Measurements from ENCODE around the gene ARHGEF38.

The ARHGEF38 gene

DNA sequence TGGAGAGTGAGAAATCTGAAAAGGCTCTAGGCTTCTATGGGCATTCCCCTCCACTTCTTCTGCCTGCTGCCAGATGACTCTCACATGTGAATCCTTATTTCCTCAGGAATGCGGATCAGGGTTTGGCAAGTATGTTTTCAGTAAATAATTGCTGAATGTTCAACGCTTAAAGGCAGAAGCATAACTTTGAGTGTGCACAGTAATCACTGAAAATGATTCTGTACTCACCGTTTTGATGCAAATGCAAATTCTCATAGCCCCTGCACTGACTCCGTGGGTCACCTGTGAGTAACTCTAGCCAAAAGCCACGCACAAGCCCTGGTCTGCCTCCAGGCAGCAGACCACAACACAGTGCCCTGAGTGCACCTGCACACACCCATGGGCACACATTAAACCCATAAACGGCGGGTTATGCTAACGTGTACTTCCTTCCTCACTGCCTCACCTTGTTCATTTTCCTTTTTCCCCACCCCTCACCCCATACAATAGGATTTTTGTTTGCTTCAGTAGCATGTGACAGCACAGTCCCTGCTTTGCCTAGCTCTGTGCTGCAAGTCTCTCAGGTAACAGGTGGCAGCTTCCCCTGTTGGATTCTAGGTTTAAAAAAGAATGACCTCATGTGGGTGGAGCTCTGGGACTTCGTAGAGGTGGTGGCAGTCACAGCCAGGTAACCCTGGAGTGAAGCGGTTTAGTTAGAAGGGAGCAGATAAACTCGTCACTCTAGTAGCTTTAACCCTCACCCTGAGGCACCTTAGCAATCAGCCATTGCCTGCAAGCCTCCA lies at the start of gene ARHGEF38:
Gene ARHGEF38, plus strand, starts transcription at position 656 of the 782 bp plus-strand sequence. CDS start 146 bp downstream, outside the sequence.
- peak; percentile 94 for DNase-seq

GRCh38 chr4:105503484-105503883 lies 48.9 kb upstream of the ARHGEF38 start:
- no peak for DNase-seq

DNA sequence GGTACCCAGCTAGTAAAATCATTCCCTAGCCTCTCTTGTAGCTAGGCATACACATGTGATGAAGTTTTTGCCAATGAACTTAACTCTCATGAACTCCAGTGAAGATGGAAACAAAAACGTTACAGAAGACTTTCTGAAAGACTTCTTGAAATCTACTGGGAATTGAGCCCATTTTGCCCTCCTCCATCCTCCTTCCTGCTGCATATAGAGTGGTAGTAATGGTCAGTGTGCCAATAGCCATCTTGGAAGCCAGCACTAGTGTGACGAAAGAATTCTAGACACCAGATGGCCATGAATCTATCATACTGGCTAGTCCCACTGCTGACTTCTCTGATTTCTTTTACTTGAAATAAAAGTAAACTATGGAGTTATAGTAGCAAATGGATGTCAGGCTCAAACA lies 47.7 kb upstream of the ARHGEF38 start:
- peak; percentile 89 for DNase-seq

DNA sequence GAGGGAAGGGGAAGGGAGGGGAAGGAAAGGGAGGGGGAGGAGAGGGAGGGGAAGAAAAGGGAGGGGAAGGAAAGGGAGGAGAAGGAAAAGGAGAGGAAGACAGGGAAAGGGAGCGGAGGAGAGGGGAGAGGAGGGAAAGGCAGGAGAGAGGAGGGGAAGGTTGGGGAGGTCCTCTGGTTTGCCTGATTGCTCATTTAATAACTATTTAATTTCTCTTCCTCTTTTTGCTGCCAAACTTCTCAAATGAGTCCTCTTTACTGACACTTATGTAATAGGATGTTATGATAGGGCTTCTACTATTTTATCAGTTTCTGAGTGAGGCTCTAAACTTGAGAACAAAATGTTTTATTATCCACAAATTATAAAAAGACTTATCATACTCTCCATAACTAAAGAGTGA lies 43.1 kb upstream of the ARHGEF38 start:
- no peak for DNase-seq

DNA sequence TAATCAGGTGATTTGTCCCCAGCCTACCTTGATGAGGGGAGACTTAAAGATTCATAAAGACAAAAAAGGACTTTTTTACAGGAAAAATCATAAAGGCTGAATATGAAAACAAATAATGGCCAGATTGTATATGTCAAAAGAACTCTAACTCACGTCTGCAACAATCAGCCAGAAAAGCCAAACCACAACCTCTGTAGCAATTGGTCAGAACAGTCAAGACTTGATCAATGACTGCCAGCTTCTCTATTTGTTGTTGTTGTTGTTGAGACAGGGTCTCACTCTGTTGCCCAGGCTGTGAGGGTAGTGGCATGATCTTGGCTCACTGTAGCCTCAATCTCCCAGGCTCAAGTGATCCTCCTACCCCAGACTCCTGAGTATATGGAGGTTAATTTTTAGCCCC lies 42.7 kb upstream of the ARHGEF38 start:
- DNase-seq = no peak

- peak; percentile 71 for DNase-seq
These were observed 42.2 kb upstream of the ARHGEF38 start for GRCh38 chr4:105510245-105510644.

DNA sequence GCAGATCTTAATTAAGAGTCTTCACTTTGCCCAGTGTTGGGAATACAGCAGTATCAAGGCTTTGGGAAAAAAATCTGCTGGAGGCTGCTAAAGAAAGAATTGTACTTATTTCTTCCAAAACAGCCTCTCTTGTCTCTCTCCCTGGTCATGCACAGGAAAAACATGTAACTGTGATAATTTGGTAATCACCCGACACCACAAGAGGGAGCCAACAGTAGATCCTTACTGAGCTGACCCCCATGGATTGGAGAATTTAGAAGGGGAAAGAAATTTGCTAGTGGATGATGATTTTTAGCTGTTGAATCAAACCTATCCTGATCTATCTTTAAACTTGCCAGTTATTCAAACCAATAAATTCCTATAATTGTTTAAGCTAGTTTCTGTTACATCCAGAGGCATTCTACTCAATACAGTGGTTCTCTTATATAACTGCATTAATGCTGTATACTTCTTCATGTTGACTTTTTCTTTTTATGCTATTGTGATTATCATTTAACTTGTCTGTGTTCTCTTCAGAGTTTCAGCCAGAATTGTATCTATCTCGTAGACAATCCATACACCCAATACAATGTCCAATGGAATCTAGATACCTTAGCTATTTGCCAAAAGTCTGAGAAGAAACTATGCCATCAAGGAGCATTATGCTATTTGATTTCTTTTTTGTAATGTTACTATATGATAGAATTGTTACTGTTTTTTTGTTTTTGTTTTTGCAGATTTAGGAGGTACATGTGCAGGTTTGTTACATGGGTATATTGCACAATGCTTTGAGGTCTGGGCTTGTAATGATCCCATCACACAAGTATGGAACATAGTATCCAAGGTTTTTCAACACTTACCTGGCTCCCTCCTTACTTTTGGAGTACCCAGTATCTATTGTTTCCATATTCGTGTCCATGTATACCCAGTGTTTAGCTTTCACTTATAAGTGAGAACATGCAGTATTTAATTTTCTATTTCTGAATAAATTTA lies 31.3 kb upstream of the ARHGEF38 start:
- peak; percentile 72 for DNase-seq

- no peak for DNase-seq
These were observed 25.8 kb upstream of the ARHGEF38 start for GRCh38 chr4:105526656-105527055.

- no peak for DNase-seq
These were observed 25.3 kb upstream of the ARHGEF38 start for GRCh38 chr4:105527081-105527480.

DNA sequence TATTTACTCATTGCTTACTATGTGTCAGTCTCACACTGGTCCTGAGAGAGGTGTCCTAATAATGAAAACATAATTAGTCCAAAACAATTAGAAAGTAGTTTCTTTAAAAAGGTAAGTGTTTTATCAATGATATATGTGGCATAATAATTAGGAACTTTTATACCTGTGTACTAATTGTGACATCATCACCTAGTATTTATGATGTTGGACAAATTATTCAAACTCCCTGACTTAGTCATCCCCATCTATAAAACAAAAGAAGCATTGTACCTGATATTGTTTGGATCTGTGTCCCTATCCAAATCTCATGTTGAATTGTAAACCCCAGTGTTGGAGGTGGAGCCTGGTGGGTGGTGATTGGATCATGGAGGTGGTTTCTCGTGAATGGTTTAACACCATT lies 15.8 kb upstream of the ARHGEF38 start:
- no peak for DNase-seq

DNA sequence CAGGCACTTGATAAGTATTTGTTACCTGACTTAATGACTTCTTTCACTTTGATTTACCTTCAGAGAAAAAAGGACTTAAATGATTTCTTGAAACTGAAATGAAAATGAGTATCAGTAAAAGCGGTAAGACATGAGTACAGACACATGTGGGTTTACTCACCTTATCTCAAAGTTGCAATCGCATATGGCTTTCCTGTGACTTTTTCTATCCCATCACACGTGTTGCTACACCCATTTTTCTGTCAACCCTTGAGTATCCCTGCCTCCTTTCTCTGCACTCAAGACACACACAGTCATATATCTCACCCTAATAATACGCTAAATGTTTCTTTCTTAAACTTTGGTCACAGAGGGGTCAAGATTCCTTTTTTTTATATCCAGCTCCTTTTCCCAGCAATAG lies 11.0 kb upstream of the ARHGEF38 start:
- no peak for DNase-seq

- DNase-seq = peak; percentile 45
These were observed 10.4 kb upstream of the ARHGEF38 start for GRCh38 chr4:105542039-105542438.

DNA sequence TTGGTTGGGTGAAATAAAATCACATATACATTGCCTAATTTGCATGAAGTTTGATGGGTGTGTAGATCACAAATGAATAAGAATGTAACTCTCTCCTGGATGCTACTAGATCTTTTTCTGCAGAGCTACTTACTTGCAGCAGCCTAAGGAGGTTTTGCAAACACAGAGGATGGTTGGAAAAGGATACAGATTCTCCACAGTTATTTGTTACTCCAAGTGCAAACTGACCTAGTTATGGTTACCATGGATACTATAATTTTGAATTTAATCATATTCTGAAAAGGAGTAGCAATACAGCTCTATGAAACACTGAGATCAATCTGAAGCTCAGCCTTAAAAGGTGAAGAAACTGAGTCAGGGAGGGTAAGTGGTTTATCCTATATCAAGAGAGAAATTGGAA lies 9.1 kb upstream of the ARHGEF38 start:
- DNase-seq = peak; percentile 7

GRCh38 chr4:105543881-105544280 lies 8.5 kb upstream of the ARHGEF38 start:
- peak; percentile 7 for DNase-seq

DNA sequence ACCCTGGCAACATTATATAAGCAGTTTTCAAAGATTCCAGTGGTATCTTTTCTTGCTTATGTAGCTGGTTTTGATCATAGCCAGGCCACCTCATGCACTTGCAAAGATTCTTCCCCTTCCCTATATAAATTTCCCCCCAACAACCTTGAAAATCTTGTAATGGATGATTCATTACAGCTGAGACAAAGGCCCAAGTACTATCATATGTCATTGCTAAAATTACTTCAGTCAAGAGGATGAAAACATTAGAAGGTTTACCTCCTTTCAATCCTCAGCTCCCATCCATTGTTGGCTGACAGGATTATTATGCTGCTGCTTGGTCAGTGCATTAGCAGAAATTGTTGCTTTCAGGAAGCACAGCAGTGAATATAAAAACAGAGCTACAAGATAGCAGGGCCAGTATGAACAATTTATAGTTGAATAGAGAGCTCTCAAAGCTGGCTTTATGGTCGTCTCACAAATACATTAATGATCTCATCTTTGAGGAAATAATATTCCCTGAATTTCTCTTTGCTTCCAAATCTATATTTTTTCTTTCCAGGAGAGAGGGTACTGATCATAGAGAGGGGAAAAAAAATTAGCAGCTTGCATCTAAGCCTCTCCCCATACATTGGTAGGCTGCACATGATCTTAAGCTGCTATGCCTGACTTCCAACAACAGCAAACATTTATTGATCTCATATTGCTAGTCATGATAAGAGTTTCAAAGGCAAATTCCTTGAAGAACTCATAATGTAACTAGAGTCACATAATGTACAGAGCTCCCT lies 7.7 kb upstream of the ARHGEF38 start:
- DNase-seq = peak; percentile 83

- no peak for DNase-seq
These were observed 6.3 kb upstream of the ARHGEF38 start for GRCh38 chr4:105546086-105546485.

DNA sequence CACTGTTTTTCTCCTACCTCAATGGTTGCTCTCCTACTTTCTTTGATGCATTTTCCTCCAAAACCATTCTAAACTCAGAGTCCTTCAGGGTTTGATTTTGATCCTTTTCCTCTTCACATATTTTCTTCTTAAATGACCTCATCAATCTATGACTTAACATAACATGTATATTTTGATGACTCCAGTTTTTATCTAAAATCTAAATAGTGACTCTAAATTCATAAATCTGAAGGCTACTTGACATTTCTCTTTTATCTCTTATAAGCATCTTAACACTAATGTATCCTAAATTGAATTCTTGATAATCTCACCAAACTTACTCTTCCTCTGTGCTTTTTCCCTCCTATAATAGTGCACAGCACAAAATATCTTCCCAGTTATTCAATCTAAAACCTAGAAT lies 4.7 kb upstream of the ARHGEF38 start:
- DNase-seq = no peak

DNA sequence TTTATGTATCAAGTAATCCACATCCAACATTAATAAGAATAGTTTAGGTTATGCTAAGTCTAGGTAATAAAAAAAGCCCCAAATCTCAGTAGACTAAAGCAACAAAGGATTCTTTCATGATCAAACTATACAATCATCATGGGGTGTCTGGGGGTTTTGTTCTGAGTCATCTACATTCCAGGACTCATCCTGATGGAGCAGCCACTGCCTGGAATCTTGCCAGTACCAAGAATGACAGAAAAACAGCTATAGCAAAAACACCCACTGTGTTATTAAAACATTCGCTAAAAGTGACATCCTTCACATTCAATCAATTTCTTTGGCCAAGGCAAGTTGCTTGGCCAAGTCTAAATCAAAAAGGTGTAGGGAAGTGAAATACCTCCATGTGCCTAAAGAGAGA lies 3.9 kb upstream of the ARHGEF38 start:
- DNase-seq = no peak

DNA sequence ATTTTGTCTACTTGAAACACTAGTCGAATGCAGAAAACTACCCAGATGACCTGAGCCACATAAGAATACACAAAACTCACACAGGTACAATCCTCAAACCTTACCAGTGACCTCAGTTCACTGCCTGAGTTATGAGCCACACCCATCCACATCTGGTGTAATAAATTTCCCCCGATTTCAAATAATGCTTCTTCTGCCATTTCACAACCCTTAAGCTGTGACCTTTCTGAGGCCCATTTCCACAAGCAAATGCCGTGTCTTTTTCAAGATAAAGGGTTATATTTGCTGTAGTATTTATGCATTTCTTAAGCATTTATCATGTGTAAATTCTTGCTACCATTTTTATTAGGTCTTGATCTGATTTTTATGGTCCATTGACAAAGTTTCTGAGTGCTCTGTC lies 1.8 kb upstream of the ARHGEF38 start:
- peak; percentile 75 for DNase-seq

DNA sequence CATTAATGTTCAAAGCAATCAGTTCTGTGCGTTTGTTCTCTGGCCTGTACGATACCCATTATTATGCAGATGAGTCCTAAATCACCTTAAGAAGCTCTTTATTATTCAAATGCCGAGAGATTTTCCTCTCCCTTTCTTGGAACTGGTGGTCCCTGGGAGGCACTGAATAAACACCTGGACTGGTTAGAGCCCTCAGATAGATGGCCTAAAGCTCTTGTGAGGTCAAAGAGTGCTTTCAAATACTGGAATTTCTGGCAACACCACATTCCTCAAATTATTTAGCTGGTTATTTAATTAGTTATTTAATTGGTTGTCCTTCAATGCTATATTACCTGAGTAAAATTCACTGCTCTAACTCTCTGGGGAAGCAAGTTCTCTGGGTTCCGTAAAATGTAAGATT lies 3.0 kb downstream of the ARHGEF38 start:
- DNase-seq = peak; percentile 7

DNA sequence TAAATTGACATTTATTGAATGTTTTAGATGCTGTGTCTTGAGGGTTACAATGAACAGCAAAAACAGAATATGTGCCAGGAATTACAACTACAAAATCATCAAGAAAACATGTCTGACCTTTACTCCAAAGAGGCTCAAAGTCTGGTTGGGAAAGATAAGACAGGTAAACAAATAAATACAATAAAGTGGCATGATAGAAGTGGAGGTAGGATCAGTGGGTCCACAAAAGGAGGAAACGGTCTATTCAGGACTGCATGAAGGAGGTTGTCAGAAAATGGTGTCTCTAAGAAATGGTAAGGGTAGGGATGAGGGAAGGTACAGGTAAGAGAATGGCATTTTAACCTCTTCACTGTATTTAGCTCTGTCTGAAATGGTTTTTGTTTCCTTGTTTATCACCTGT lies 3.8 kb downstream of the ARHGEF38 start:
- DNase-seq = no peak

- peak; percentile 59 for DNase-seq
These were observed 5.9 kb downstream of the ARHGEF38 start for GRCh38 chr4:105558277-105558676.

GRCh38 chr4:105560421-105560848 lies 8.0 kb downstream of the ARHGEF38 start:
- no peak for DNase-seq

Measured in NCI-H69 (cell line).